H1 (cell line): ENCODE measurements around the gene PKD2. TPM values are rescaled to one million over a fixed set of nuclear protein-coding genes. Genes with fewer than 3 reads are reported as not detected.

ENCODE experiments used
- CHD2 ChIP-seq: IDR thresholded peaks from 2 replicates; pipeline ENCODE4 v1.6.1; 2012; ENCODE audit warnings: low read length, improper control_type of control experiment
- CHD7 ChIP-seq: fragments of 300-600 bp; sonication (generic); IDR thresholded peaks from 2 replicates; pipeline ENCODE4 v1.7.1; 2012; ENCODE audit warnings: low read length, moderate library complexity, mild to moderate bottlenecking, inconsistent platforms; ENCODE audit not compliant: insufficient replicate concordance
- PHF8 ChIP-seq: fragments of 200-600 bp; sonication (generic); conservative IDR thresholded peaks from 2 replicates; pipeline ENCODE4 v1.7.1; 2012; ENCODE audit warnings: low read depth, mild to moderate bottlenecking, inconsistent platforms, low read length, moderate library complexity
- TEAD4 ChIP-seq: IDR thresholded peaks from 2 replicates; pipeline ENCODE4 v1.6.1; 2012; ENCODE audit warnings: low read depth, low read length, inconsistent platforms, mixed read lengths
- USF2 ChIP-seq: IDR thresholded peaks from 2 replicates; pipeline ENCODE4 v1.6.1; 2011; ENCODE audit warnings: low read length, improper control_type of control experiment
- polyA plus RNA-seq, 7 experiments: library from polyadenylated mRNA; depleted of rRNA in 3 of 7; stranded (reverse) in 5 of 7; unstranded in 2 of 7; fragments of >200 nt in 5 of 7; fragments of 200-250 nt in 2 of 7; gene quantifications; 1 replicate in 5 of 7; 2 replicates in 1 of 7; 4 replicates in 1 of 7; pipeline versions ENCODE4 v1.2.1 to v1.2.3, GENCODE V29; 2011 to 2013; ENCODE audit warnings: missing spikeins in 2 of 7, mixed read lengths in 2 of 7
- total RNA-seq: library from RNA; stranded (reverse); fragmentation: NEBNext Ultra II Directional; extraction: Animal tissue kit (Norgen Biotek cat#: 25700); gene quantifications from 2 replicates; pipeline ENCODE4 v1.2.1, GENCODE V29; 2021

Gene PKD2
- total and polyA plus RNA-seq, 2 of the 8 experiments (the other 6 are each of a cell fraction or from before 2014, with no cell fraction given): 16.0 to 32.0 TPM

- TF ChIP-seq CHD7: no peak
- TF ChIP-seq PHF8: no peak
- TF ChIP-seq USF2: no peak
- no peak for TF ChIP-seq TEAD4
- no peak for TF ChIP-seq CHD2
Measured at GRCh38 chr4:87983996-87984395, 23.4 kb upstream of the PKD2 start (continued).
